ENCODE results near the gene SUGT1.

- no peak for TF ChIP-seq CTCF (IDR thresholded peaks at IDR 0.05 in 8 of 11, conservative IDR thresholded peaks at IDR 0.05 in 3 of 11)
- no peak for TF ChIP-seq POLR2AphosphoS5 (IDR thresholded peaks at IDR 0.05)
- TF ChIP-seq POLR2A (IDR thresholded peaks at IDR 0.05): no peak
These were observed 59.7 kb downstream of the SUGT1 start for GRCh38 chr13:52712385-52712784.

Data from spleen (tissue), 7 donors.